Embryonic facial prominence (tissue), 1 donor: Measurements from ENCODE around the gene TRIM3.

Source experiments
- DNase-seq: peaks from one replicate; pipeline ENCODE4 v3.0.0-alpha.2; 2016; ENCODE audit errors: extremely low spot score

The TRIM3 gene

DNA sequence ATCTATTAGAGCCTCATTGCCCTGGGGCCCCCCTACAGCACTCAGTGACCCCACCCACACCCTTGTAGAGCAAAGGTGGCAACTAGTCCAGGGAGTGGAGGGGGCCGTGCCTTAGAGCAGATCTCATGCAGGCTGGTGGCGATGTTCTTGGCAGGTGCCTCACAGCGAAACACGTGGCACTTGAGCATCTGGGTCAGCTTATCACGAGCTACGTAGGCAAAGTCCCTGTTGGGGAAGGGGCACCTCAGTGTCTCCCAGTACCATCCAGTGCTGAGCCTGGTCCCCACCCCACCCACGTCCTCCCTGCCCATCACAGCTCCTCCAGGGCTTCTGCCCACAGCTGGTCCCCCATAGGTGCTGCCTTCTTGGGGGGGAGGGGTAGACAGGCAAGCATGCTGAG is 72.3 kb downstream of the TRIM3 start:
- no peak for DNase-seq

DNA sequence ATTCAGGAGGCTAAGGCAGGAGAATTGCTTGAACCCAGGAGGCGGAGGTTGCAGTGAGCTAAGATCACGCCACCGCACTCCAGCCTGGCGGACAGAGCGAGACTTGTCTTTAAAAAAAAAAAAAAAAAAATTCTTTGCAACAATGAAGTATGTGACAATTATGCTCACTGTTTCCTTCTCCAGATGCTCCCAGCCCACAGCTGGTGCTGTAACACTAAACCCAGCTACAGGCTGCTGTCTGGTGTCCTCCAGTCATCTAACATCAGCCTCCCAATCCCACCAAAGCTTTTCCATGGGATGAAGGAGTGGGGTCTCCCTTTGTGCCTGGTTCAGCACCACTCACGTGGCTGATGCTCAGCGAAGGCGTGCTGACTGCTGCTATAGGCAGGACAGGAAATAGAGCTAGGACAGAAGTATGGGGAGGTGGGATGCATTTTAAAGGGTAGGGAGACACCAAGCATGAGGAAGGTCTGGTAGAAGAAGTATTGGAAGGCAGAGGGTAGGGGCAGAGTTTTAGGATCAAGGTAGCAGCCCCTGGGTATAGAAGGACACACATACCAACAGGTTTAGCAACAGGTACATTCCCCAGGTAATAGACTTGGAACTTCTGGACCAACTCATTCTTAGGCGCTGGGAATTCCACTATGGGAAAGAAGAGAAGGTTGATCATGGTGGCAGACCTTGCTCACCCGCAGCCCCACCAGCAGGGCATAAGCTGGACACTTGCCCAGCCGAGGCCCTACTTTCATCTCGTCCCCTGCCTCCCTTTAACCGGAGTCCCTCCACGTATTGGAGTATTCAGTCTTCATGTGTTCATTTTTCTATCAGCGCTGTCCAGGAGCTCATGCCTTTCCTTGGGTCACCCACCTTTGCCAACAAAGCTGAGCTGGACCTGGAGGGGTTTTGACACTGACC is 73.1 kb downstream of the TRIM3 start:
- no peak for DNase-seq
